ENCODE data around the gene RPS27.

DNA sequence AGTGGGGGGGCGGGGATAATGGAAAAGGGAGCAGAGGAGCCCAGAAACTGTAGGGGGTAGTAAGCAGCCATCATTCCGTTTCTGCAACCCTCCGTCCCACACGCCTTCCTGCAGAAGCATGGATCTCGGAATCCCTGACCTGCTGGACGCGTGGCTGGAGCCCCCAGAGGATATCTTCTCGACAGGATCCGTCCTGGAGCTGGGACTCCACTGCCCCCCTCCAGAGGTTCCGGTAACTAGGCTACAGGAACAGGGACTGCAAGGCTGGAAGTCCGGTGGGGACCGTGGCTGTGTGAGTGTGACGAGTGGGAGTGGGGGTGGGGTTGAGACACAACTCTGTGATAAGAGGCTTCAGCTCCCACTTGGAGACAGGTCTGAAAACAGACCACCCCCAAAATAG lies 22.2 kb upstream of the RPS27 start:
- TF ChIP-seq, protein P1, sequence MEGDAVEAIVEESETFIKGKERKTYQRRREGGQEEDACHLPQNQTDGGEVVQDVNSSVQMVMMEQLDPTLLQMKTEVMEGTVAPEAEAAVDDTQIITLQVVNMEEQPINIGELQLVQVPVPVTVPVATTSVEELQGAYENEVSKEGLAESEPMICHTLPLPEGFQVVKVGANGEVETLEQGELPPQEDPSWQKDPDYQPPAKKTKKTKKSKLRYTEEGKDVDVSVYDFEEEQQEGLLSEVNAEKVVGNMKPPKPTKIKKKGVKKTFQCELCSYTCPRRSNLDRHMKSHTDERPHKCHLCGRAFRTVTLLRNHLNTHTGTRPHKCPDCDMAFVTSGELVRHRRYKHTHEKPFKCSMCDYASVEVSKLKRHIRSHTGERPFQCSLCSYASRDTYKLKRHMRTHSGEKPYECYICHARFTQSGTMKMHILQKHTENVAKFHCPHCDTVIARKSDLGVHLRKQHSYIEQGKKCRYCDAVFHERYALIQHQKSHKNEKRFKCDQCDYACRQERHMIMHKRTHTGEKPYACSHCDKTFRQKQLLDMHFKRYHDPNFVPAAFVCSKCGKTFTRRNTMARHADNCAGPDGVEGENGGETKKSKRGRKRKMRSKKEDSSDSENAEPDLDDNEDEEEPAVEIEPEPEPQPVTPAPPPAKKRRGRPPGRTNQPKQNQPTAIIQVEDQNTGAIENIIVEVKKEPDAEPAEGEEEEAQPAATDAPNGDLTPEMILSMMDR (IDR thresholded peaks at IDR 0.05 in 4 of 5, conservative IDR thresholded peaks at IDR 0.05 in 1 of 5), result no peak
- no peak for TF ChIP-seq POLR2A (IDR thresholded peaks at IDR 0.05)

Measured in gastrocnemius medialis (tissue), 4 donors.